ENCODE data around the gene ABLIM1.

DNA sequence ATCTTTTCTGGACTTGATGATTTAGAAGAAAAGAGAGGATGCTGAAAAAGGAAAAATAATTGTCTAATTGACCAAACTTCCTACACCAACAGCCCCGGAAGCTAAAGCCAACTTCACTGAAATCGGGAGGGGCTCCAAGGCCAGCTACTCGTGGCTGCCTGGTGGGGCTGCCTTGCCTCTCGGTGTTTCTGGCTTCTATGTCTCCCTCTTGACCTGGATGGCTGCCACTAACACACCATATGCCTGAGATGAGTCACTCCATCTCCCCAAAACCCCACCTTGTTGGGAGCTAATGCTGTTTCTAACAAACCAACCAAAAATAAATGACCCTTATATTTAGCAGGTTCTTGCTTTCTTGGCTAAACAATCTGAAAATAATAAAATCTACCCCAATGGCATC is 166.1 kb downstream of the ABLIM1 start:
- TF ChIP-seq EP300 (IDR thresholded peaks at IDR 0.05; ENCODE audit: borderline replicate concordance) (no peak), EGR1 (IDR thresholded peaks at IDR 0.05) (no peak), TEAD4 (IDR thresholded peaks at IDR 0.05) (no peak)
- TF ChIP-seq, protein P1, sequence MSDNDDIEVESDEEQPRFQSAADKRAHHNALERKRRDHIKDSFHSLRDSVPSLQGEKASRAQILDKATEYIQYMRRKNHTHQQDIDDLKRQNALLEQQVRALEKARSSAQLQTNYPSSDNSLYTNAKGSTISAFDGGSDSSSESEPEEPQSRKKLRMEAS (IDR thresholded peaks at IDR 0.05), result no peak

Data from Ishikawa (cell line).